G401.6 (cell line): ENCODE data around the gene ATXN1L.
"Not testable (repeated sequence)": the region's sequence is repeated elsewhere in the genome, so short reads cannot be mapped to it uniquely, and the experiment has no call there.

ENCODE experiments used
- FAIRE-seq: peaks from 2 replicates; lab custom pipeline; 2012; peaks lifted over from hg19 to GRCh38; lab: Jason Lieb, UNC

The ATXN1L gene

GRCh38 chr16:71852561-71852960 lies 6.8 kb downstream of the ATXN1L start:
- FAIRE-seq: no peak

GRCh38 chr16:71853413-71853812 lies 7.6 kb downstream of the ATXN1L start:
- FAIRE-seq: no peak

GRCh38 chr16:71854369-71854948 lies 8.7 kb downstream of the ATXN1L start:
- FAIRE-seq: no peak

- no peak for FAIRE-seq
Measured at GRCh38 chr16:71855937-71856662, 10.3 kb downstream of the ATXN1L start.

GRCh38 chr16:71859762-71860521 lies 14.2 kb downstream of the ATXN1L start:
- no peak for FAIRE-seq

- no peak for FAIRE-seq
Measured at GRCh38 chr16:71863995-71864394, 18.2 kb downstream of the ATXN1L start.

- FAIRE-seq: no peak
Measured at GRCh38 chr16:71865173-71865863, 19.5 kb downstream of the ATXN1L start.

GRCh38 chr16:71867175-71867574 lies 21.4 kb downstream of the ATXN1L start:
- not testable (repeated sequence) for FAIRE-seq

GRCh38 chr16:71867939-71868338 lies 22.2 kb downstream of the ATXN1L start:
- no peak for FAIRE-seq

GRCh38 chr16:71869089-71869488 lies 23.3 kb downstream of the ATXN1L start:
- no peak for FAIRE-seq

GRCh38 chr16:71870818-71871217 lies 25.0 kb downstream of the ATXN1L start:
- no peak for FAIRE-seq

GRCh38 chr16:71873199-71873598 lies 27.4 kb downstream of the ATXN1L start:
- no peak for FAIRE-seq

- FAIRE-seq: no peak
Measured at GRCh38 chr16:71878911-71879310, 33.1 kb downstream of the ATXN1L start.

- no peak for FAIRE-seq
Measured at GRCh38 chr16:71880176-71880575, 34.4 kb downstream of the ATXN1L start.

GRCh38 chr16:71882505-71883167 lies 36.9 kb downstream of the ATXN1L start:
- FAIRE-seq: peak; percentile 84

- FAIRE-seq: no peak
Measured at GRCh38 chr16:71883168-71883848, 37.5 kb downstream of the ATXN1L start.

GRCh38 chr16:71883849-71884638 lies 38.3 kb downstream of the ATXN1L start, which contains the start of gene ZNF821:
ZNF821 (minus strand) TSS chr16:71884182; CDS start chr16:71879946, 4,236 bp downstream.
- no peak for FAIRE-seq

GRCh38 chr16:71885261-71885650 lies 39.5 kb downstream of the ATXN1L start:
- no peak for FAIRE-seq

- FAIRE-seq: no peak
Measured at GRCh38 chr16:71889147-71889546, 43.4 kb downstream of the ATXN1L start.

GRCh38 chr16:71893888-71894228 lies 48.1 kb downstream of the ATXN1L start:
- no peak for FAIRE-seq
